NCI-H146 treated with DMSO at 0.1 percent for 48 hours (cell line): ENCODE results near the gene KCNJ6.

Source experiments
- DNase-seq: peaks from one replicate; lab custom pipeline; 2025; ENCODE audit not compliant: unreplicated experiment; lab: John Stamatoyannopoulos, UW

Gene KCNJ6

DNA sequence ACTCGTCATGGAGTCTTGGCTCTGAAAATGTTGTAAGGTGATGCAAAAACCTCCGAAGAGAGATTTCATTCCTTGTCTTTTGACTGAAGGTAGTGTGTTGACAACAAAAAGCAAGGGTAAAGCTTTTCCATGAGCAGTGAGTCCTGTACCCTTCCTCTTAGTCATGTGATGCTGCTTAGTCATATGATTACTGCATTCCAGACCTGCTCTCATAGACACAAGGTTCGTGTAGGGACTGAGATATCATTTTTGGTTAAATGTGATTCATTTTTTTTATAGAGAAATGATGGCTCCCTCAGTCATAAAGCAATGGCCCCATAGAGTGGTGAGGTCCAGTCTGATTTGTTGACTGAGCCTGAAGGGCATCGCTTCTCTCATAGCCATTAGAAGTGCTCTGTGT lies 9.2 kb downstream of the KCNJ6 start:
- no peak for DNase-seq

DNA sequence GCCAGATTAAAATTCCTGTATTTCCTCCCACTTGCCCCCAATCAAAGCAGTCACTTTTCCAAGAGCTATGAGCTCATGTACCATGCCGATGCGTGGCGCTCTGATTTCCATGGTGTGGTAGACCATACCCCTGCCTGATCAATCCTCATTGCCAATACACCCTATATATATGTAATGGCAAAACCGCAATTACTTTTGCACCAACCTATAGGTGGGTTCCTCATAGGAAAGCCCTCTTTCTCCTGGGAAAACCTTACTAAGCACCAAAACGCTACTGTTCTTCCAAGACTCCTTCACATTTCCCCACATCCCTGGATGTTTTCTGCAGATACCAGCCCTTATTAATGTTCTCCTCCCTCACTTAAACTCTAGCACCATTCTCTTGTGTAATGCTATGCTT lies 11.0 kb downstream of the KCNJ6 start:
- no peak for DNase-seq

DNA sequence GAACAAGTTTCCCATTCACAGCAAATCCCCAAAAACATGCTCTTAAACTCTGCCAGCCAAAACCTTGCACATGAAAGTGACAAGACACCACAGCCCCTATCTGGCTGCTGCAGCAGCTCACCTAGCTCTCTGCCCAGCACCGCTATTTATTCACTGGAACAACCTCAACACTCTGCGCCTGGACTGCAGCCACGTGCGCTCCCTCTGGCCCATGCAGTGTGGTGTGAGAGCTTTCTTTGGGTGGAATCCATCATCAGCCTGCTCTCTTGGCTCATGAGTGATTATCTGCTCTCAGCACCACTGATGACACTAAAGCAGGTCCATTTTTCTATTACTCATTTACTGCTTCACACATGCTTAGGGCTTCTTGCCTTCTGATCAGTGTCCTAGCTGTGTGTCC lies 11.4 kb downstream of the KCNJ6 start:
- no peak for DNase-seq

DNA sequence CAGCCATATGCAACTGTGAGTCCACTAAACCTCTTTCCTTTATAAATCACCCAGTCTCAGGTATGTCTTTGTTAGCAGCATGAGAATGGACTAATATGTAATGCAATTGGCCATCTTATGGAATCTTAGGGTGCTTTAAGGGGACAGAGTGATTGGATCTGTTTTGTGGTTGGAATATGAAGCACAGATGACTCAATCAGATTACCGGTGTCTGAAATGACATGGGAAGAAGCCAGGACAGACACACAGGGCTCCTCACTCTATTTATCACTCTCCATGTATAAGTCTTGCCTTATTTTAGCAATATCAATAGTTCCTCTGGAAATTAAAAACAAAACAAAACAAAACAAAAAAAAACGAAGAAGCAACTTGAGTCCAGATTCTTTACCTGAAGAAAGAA lies 12.9 kb downstream of the KCNJ6 start:
- DNase-seq = no peak

DNA sequence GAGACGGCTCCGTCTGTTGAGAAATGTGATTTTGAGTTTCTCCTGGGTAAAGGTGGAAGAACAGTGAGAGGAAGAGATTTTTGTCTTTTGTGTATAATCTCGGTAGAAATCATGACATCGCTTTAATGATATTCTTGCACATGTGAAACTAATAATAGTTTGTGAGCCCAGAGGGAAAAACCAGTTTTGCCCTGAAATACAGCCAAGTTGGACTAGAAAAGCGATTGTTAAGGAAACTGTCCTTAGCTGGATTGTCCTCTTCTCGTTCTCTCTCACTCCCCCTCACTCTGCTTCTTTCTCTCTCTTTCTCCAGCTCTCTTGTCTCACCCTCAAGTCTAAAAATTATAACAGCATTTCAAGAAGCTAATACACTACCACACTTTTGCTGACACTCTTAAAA lies 17.1 kb downstream of the KCNJ6 start:
- DNase-seq = no peak

DNA sequence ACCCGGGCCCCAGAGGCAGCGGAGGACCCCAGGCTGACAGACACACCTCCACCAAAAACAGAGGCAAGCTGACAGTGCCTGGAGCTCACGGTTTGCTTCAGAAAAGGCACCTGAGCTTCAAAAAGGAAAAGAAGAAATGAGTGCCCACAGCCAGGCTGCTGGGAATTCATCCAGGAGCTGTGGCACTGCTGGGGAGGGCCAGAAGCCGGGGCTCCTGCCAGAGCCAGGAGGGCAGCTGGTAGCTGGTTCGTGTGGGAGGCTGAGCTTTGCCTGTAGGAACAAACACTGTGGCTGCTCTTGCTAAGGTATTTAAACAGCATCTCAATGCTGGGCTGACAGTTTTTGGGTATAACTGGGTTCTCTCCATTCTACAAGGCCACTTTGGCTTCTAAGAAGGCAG lies 19.5 kb downstream of the KCNJ6 start:
- no peak for DNase-seq

DNA sequence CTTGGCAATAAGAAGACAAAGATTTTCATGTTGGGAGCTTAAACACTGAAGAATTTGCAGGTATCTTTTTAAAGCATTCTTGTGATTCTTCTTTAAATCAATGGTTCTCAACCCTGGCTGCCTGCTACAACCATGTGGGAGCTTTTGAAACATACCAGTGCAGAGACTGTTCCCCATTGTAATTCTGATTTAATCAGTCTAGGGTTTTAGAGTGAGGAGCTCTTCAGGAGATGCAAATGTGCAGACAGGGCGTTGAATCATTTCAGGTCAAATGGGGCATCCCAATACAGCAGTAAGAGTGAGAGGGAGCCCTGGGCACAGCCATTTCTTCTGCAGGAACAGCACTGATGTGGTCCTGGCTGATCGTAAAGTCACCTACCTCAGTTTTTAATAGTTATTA lies 24.3 kb downstream of the KCNJ6 start:
- no peak for DNase-seq

DNA sequence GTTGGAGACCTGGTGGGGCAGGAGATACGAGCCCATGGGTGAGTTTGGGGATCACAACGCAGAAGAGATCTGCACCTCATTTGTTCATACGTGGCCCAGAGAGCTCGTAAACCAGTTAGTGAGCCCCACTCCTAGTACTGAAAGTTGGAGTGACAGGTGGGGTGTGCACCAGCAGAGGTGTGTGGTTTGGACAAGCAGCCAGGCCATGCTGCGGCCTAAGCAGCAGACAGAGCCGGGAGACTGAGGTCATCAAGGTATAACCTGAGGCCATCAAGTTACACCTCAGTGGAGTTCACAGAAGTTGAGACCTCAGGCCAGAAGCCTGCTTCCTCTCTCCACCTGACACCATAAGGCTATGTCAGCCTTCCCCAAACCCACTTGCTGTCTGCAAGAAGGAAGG lies 27.6 kb downstream of the KCNJ6 start:
- DNase-seq = no peak

DNA sequence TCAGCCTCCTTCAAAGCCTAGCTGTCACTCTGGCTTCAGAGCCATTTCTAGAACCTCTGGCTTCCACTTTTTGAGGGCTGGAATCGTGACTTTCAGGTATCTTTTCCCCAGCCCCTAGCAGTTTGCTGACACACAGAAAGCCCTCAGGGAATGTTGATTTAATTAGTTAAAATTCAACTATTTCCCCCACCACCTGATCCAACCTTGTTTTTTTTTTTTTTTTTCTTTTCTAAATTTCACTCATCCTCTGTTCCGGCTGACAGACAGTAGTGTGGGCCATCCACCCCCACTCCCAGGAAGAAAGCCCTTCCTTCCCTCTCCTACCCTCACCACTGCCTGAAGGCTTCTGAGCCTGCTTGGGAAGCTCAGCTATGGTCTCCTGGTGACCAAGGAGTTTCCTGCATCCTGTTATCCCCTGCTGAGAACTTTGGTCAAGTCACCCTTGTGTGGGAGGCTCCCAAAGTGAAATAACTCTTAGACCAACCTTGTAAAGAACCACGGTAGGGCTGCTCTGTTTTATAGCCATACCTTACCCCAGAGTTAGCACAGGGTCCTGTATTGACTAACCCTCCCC lies 29.4 kb downstream of the KCNJ6 start:
- DNase-seq = no peak

DNA sequence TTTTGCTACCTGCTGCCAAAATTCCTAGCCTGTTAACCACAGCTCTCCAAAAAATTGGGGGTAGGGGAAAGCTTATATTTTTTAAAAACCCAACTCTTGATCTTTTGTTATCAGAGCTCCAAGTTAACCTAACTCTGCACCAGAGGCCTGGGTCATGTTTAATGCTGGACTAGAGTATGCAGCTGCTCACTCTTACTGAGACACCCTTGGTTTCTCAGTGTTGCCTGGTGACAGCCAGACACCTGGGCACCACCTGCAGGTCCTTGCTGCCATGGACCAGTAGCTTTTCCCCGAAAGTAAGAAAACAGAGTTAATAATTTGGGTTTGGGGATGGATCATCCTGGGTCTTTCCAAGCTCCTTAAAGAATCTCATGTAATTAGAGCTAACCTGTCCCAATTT lies 30.1 kb downstream of the KCNJ6 start:
- DNase-seq = no peak

DNA sequence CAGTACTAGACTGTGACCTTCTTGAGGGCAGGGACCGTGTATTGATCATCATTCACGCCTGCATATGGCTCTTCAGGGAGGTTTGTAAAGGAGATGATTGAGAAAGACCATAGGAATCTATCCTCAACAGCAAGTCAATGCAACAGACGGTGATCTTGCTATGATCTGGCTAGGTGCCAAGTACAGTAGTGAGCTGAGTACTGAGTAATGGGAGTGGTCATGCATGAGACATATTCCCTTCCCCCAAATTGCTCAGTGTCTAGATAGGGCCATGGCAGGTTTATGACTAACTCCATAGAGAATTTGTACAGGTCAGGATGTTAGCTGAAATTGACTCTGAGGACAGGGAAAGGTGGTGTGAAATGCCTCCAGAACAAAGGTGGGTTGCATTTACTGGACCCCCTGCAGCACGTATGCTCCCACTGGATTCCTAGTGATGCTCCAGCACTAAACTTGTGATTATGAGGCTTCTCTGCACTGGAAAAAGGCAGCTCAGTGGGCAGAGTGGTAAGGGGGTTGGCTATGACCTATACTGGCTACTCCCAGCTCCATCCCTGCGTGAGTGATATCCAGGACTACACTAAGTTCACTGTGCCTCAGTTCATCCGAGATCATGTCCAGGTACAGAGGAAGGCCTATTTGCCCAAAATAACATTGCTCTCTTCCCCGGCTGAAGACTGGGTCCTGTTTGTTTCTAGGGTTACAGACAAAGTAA lies 37.2 kb downstream of the KCNJ6 start:
- DNase-seq = no peak

DNA sequence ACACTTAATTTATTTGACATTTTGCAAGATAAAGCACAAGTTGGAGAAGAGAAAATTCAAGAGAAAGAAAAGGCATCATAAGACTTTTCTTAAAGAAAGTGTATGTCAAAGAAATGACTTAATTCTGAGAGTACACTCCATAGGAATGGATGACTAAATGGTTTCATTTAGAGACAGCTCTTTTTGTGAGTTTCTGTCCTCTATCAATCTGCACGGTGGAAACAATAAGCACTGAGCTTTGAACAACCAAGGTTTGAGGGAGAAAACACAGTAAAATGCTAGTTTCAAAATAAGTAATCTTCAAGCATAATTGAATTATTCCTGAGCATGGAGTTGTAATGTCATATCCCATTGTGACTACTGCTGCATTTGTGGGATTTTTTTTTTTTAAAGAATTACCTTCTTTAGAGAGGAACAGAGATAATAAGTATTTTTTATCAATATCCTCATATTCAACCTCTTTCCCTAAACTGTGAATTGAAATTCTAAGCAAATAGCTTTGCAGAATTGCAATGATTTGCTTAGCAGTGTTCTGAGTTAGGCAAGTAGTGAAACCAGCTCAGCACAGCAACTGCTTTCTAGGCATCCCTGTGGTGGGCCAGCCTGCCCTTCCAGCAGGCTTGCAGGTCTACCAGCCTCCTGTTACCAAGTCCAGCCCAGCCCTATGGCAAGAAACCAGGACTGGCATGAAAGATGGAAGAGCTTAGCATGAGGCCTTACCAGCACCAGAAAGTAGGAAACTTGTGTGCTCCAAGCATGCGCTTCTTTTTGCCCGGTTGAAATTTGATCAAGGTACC lies 38.2 kb downstream of the KCNJ6 start:
- DNase-seq = no peak

DNA sequence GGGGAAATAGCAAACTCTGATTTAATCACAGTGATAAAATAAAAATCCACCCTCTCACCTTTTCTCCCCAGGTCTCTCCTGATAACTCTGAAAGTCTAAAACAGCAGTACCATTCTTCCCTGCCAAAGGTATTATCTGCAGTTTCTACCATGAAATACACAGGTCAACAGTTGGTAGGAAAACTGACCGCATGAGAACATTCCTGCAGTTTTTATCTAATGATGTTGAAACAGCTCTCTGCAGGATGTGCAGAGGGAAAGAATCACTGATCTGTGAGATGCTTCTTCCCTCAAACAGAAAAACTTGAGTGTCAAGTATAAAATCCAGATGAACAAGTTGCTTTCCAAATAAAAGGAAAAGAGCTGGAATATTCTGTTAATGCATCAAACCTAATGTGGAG lies 39.1 kb downstream of the KCNJ6 start:
- no peak for DNase-seq

DNA sequence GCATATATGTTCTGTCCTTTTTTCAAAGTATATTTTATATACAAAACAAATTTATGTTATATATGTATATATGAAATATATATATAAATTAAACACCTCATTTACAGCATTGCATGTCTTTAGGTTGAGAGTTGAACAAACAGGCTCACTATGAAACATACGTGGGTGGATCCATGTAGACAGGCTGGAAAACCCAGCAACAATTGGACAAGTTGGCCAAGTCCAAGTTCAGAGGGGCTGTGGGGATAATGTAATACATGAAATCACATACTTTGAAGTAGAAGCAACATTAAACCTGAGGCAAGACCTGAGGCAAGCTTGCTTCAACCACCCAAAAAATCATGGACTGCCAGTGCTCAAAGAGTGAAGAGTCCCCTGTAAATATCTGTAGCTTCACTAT lies 39.7 kb downstream of the KCNJ6 start:
- no peak for DNase-seq

DNA sequence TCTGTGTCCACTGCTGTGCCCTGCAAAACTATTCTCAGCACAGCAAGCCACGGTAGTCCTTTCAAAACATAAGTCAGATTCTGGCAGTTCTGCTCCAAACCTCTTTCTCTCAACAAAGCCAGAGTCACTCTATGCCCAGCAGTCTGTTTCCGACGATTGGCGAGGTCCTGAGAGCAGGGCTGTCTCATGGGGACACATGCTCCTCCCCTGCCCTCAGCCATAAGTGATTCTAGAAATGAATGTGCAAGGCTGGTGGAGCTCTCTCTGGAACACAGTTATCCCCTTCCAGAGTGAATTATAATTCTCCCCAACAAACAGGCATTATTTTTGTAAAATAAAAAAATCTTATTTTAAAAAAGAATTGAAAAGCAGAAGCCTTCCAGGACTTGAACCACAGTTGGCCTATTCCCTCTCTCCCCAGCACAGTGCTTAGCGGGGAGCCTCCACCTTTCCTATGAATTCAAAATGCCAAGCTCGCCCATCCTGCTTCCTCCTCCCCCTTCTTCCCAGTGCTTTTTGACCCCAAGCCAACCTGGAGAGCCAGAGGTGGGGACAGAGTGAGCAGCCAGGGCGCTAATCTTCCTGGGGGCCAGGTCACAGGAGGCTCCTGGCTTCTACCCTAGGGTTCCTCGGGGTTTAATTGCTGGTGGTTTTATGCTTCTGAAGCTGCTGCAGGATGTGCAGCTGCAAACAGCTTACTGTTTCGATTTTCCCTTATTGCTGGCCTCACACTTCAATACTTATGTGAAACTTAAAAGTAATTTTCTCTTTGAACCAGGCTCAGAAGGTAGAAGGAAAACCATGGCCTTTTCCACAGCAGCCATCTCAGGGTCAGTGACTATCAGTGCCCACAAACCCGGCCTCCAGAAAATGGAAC lies 41.1 kb downstream of the KCNJ6 start:
- no peak for DNase-seq

DNA sequence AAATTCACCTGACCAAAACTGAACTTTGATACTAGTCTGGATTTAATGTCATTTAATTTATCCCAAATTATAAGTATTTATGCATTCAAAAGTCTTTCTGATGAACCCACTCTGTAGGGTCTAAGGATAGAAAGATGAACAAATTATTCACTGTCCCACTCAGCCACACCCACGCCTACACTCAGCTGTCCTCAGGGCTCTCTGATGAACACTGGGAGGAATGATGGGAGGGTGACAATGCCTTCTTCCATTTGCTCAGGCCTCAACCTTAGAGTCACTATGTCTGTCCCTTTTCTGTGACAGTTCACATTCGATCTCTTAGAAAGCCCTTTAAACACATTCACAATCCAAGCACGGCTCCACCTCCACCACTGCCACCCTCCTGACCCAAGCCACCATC lies 41.8 kb downstream of the KCNJ6 start:
- DNase-seq = no peak

DNA sequence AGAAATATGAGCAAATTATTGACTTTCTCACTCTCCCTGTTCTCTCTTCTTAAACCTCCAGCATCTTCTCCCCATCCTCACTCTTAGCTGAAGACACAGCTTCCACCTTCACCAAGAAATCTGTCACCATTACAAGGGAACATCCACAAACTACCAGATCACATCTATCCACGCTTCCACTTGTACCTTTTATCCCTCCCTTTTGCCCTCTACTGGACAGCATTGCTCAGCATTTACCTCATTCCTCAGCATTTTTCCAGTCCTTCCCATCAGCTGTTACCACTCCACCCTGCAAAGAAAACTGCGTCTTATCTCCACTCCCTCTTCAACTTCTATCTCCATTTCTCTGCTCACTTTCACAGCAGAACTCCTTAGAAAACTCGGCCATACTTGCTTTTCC lies 42.6 kb downstream of the KCNJ6 start:
- no peak for DNase-seq

DNA sequence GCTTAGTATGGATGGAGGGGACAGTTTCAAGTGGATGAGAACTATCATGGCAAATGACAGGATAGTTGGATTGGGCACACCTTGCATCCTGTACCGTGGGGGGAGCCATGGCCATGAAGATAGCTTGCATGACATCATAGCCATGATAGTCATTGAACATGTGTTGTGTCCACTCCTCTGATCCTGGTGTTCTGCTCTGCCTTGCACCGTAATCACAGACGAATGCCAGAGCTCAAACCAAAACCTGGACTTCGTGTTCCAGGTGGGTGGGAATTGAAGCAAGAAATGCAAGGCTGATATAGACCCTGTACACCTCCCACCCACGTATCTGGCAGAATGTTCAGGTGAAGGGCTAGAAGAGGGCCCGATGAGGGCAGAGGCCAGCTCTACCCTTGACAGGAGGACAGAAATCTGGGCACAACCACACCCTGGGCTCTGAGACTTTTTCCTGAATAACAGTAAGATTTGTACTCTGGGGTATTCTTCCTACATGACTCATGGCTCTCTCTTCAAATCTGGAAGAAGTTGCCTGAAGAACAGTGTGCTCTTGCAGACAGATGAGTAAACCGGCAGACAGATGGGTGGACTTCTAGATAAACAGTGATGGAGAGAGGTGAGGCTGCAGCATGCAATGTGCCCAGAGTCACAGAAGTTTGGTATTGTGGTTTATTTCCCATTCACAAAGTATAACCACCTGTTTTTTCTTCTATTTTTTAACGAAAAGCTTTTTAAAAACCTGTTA lies 45.0 kb downstream of the KCNJ6 start:
- no peak for DNase-seq

DNA sequence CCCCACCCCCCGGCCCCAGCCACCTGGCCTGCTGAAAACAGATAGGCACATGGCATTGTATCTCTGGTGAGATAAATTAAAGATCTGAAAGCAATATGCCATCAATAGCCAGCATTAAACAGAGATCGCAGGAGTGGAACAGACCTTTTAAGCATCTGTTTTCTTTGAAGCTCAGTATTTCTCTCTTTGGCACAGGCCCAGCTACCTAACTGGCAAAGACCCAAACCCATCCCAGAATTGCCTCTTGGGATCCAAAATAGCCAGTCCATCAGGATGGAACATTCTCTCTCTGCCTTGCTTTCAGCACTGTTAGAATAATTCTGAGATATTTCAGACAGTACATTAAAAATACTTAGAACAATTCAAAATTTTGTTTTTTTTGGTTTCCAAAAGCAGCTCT lies 46.0 kb downstream of the KCNJ6 start:
- no peak for DNase-seq

DNA sequence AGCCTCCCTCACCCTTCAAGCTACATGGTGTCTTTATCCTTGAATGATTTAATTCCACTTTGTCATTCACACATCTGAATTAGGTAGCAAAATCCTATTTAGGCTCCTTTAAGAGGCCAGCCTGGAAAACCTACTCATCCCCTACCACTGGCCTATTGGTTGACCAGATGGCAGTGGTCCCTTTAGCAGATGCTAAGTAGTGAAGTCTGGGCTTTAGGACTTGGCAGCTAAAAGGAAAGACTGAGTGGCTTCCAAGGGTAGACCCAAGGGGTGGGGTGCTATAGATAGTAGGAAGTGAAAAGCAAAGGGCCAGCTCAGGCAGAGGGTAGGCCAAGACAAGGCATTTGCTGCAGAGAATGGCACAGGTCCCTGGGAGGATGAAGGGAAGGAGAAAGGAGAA lies 46.6 kb downstream of the KCNJ6 start:
- no peak for DNase-seq
